B cell (primary cell): ENCODE measurements around the gene TPSB2.

Experiments used
- EZH2 ChIP-seq: IDR thresholded peaks from 2 replicates; pipeline ENCODE4 v1.6.1; 2012; ENCODE audit warnings: borderline replicate concordance, low read depth, mild to moderate bottlenecking, moderate library complexity, low read length; ENCODE audit not compliant: insufficient read depth, poor library complexity, severe bottlenecking
- TF ChIP-seq, protein P1 (sequence below): fragments of 200-600 bp; IDR thresholded peaks from one replicate; pipeline ENCODE4 v1.8.0; 2022; ENCODE audit warnings: antibody characterized with exemption, mild to moderate bottlenecking

DNA sequence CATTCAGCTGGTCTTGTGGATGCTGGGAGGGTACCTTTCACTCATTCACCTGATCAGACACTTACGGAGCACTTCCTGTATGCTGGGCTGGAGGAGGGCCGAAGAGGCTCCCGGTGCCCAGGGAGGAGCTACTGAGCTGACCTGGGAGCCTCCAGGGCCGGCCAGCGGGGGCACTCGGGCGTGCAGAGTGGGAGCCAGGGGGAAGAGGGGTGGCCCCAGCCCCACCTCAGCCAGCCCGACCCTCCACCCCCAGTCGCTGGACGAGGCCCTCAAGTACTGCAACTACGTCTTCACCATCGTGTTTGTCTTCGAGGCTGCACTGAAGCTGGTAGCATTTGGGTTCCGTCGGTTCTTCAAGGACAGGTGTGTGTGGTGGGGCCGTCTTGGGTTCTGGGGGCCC lies 15.3 kb downstream of the TPSB2 start:
- TF ChIP-seq, protein P1, sequence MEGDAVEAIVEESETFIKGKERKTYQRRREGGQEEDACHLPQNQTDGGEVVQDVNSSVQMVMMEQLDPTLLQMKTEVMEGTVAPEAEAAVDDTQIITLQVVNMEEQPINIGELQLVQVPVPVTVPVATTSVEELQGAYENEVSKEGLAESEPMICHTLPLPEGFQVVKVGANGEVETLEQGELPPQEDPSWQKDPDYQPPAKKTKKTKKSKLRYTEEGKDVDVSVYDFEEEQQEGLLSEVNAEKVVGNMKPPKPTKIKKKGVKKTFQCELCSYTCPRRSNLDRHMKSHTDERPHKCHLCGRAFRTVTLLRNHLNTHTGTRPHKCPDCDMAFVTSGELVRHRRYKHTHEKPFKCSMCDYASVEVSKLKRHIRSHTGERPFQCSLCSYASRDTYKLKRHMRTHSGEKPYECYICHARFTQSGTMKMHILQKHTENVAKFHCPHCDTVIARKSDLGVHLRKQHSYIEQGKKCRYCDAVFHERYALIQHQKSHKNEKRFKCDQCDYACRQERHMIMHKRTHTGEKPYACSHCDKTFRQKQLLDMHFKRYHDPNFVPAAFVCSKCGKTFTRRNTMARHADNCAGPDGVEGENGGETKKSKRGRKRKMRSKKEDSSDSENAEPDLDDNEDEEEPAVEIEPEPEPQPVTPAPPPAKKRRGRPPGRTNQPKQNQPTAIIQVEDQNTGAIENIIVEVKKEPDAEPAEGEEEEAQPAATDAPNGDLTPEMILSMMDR: no peak
- TF ChIP-seq EZH2: no peak
